DND-41 (cell line): ENCODE measurements around the gene FHAD1.

Source experiments
- ATAC-seq: fragments of 200-7000 bp; cut with Tn5 transposase; 3 replicates; pipeline ENCODE4 v1.9.1; 2021; ENCODE audit warnings: low read depth; ENCODE audit not compliant: insufficient read depth
- DNase-seq: peaks from one replicate; pipeline ENCODE4 v3.0.0-alpha.2; 2020
- H2AFZ ChIP-seq: 2 replicates; pipeline ENCODE4 v1.6.0; 2012; ENCODE audit warnings: low read depth, low read length
- H3K27ac ChIP-seq: 2 replicates; pipeline ENCODE4 v1.5.1; 2012; ENCODE audit warnings: low read length, inconsistent platforms
- H3K27me3 ChIP-seq: fragments of 200-600 bp; sonication (generic); 2 replicates; pipeline ENCODE4 v1.6.0; 2012; ENCODE audit warnings: low read length, mild to moderate bottlenecking, inconsistent platforms; ENCODE audit not compliant: insufficient read depth, poor library complexity
- H3K36me3 ChIP-seq: 2 replicates; pipeline ENCODE4 v1.5.1; 2012; ENCODE audit warnings: low read length, inconsistent platforms; ENCODE audit not compliant: insufficient read depth
- H3K4me1 ChIP-seq: 2 replicates; pipeline ENCODE4 v1.5.1; 2012; ENCODE audit warnings: mild to moderate bottlenecking, low read length; ENCODE audit not compliant: insufficient read depth
- H3K4me2 ChIP-seq: 2 replicates; pipeline ENCODE4 v1.6.0; 2012; ENCODE audit warnings: mild to moderate bottlenecking, moderate library complexity, low read length, inconsistent platforms; ENCODE audit not compliant: insufficient read depth
- H3K4me3 ChIP-seq, 2 experiments: fragments of 200-600 bp in 1 of 2; shearing (Covaris generic) in 1 of 2; 2 replicates each; pipeline ENCODE4 v1.5.1; 2012 to 2016; ENCODE audit warnings: inconsistent platforms in 2 of 2, low read length in 2 of 2, mild to moderate bottlenecking in 2 of 2, low read depth in 1 of 2, moderate library complexity in 1 of 2
- H3K79me2 ChIP-seq: 2 replicates; pipeline ENCODE4 v1.6.0; 2012; ENCODE audit warnings: low read length, inconsistent platforms; ENCODE audit not compliant: insufficient read depth
- H3K9ac ChIP-seq: 2 replicates; pipeline ENCODE4 v1.6.0; 2012; ENCODE audit warnings: low read depth, mild to moderate bottlenecking, inconsistent platforms, low read length, moderate library complexity
- H3K9me3 ChIP-seq: 2 replicates; pipeline ENCODE4 v1.5.1; 2012; ENCODE audit warnings: low read length, moderate library complexity, mild to moderate bottlenecking, inconsistent platforms; ENCODE audit not compliant: insufficient read depth, severe bottlenecking
- H4K20me1 ChIP-seq: 2 replicates; pipeline ENCODE4 v1.6.0; 2012; ENCODE audit warnings: low read length; ENCODE audit not compliant: insufficient read depth
- EZH2 ChIP-seq: IDR thresholded peaks from 3 replicates; pipeline ENCODE4 v1.6.1; 2012; ENCODE audit warnings: borderline replicate concordance, low read depth, mild to moderate bottlenecking, moderate library complexity, low read length, inconsistent platforms; ENCODE audit not compliant: severe bottlenecking
- TF ChIP-seq, protein P1 (sequence below): IDR thresholded peaks from 2 replicates; pipeline ENCODE4 v1.5.1; 2012; ENCODE audit warnings: borderline replicate concordance, low read length, moderate library complexity, mild to moderate bottlenecking; ENCODE audit not compliant: poor library complexity, severe bottlenecking; ENCODE audit errors: extremely low read depth

The FHAD1 gene

DNA sequence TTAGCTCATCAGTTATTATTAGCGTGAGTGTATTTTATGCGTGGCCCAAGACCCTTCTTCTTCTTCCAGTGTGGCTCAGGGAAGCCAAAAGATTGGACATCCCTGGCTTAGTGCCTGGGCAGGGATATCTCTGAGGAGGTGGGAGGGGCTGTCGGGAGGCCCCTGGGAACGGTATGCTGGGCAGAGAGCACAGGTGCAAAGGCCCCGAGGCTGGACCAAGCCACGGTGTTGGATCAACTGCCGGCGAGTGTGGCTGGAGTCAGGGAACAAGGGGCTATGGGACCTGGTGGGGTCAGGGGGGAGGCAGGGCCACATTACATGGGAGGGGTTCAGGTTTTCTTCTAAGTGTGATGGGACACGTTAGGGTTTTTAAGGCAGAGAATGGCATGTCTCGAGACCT is 62.7 kb downstream of the FHAD1 start:
- H3K27me3 ChIP-seq, result no peaks in the 10 kb centered on the region
- H3K79me2 ChIP-seq, result no peaks in the 10 kb centered on the region
- H3K4me1 ChIP-seq, result no peaks in the 10 kb centered on the region
- no peak overlapping the region for H3K4me3 ChIP-seq
- no peaks in the 10 kb centered on the region for H4K20me1 ChIP-seq
- H3K27ac ChIP-seq, result no peak overlapping the region
- no peak overlapping the region for H3K4me2 ChIP-seq
- no peaks in the 10 kb centered on the region for H3K36me3 ChIP-seq
- no peak for TF ChIP-seq EZH2
- TF ChIP-seq, protein P1, sequence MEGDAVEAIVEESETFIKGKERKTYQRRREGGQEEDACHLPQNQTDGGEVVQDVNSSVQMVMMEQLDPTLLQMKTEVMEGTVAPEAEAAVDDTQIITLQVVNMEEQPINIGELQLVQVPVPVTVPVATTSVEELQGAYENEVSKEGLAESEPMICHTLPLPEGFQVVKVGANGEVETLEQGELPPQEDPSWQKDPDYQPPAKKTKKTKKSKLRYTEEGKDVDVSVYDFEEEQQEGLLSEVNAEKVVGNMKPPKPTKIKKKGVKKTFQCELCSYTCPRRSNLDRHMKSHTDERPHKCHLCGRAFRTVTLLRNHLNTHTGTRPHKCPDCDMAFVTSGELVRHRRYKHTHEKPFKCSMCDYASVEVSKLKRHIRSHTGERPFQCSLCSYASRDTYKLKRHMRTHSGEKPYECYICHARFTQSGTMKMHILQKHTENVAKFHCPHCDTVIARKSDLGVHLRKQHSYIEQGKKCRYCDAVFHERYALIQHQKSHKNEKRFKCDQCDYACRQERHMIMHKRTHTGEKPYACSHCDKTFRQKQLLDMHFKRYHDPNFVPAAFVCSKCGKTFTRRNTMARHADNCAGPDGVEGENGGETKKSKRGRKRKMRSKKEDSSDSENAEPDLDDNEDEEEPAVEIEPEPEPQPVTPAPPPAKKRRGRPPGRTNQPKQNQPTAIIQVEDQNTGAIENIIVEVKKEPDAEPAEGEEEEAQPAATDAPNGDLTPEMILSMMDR, result no peak
- H3K9me3 ChIP-seq, result no peaks in the 10 kb centered on the region
- no peak for ATAC-seq
- H3K9ac ChIP-seq, result no peak overlapping the region
- no peak for DNase-seq
- H2AFZ ChIP-seq, result no peak overlapping the region

DNA sequence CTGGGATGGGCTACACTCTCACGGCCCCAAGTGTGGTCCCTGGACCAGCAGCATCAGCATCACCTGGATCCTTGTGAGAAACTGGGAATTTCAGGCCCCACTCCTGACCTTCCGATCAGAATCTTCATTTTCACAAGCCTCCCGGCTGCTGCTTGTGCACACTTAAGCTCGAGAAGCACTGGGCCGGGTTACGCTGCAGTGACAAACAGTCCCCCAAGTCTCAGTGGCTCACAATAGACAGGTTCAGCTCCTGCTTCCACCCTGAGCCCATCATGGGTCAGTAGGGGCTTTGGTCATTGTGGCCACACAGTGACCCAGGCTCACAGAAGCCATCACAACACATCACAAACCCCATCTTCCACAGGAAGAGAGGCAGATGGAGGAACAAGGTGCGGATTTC is 63.5 kb downstream of the FHAD1 start:
- Histone ChIP-seq H3K27me3 (no peaks in the 10 kb centered on the region), H3K36me3 (no peaks in the 10 kb centered on the region), H3K4me1 (no peaks in the 10 kb centered on the region), H3K4me3 (no peak overlapping the region), H3K9me3 (no peaks in the 10 kb centered on the region), H3K9ac (no peak overlapping the region), H3K79me2 (no peaks in the 10 kb centered on the region), H3K4me2 (no peak overlapping the region), H3K27ac (no peak overlapping the region), H2AFZ (no peak overlapping the region), H4K20me1 (no peaks in the 10 kb centered on the region)
- DNase-seq (no peak), ATAC-seq (no peak)
- TF ChIP-seq, protein P1, result no peak
- no peak for TF ChIP-seq EZH2

DNA sequence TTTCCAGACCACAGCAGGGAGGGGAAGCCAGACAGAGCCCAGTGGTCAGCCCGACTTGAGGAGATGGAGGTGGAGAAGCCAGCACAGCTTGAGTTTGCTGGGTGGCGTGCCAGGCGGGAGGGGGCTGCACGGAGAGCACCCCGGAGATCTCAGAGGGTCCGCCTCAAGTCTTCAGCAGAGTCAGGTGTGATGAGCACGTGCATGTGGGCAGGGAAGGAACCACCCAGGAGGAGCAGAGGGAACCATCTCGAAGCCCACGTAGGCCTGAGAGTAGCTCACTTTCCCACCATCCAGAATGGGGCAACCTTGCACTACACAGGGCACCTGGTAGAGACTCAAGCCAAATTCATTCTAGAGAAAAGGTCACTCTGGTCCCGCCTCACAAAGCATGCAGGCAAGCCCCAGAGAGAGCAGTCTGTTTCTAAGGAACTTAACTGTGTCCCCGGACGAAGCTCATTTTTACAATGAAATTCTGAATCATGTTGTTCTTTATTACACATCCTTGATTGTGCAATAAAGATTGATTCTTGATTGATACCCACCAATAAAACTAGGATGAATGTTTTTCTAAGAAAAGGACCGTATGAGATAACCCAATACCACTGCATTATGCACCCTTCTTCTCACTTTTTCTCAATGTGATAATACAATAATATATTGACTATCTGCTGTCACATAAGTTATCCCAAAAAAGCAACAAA is 64.2 kb downstream of the FHAD1 start:
- no peaks in the 10 kb centered on the region for H3K79me2 ChIP-seq
- H3K9me3 ChIP-seq, result no peaks in the 10 kb centered on the region
- no peak overlapping the region for H3K27ac ChIP-seq
- H3K36me3 ChIP-seq, result no peaks in the 10 kb centered on the region
- no peak for DNase-seq
- no peak overlapping the region for H3K4me2 ChIP-seq
- no peak overlapping the region for H3K9ac ChIP-seq
- no peaks in the 10 kb centered on the region for H3K4me1 ChIP-seq
- no peak overlapping the region for H3K4me3 ChIP-seq
- no peaks in the 10 kb centered on the region for H3K27me3 ChIP-seq
- no peaks in the 10 kb centered on the region for H4K20me1 ChIP-seq
- H2AFZ ChIP-seq, result no peak overlapping the region
- ATAC-seq, result no peak
- TF ChIP-seq, protein P1, result no peak
- TF ChIP-seq EZH2, result no peak
